A673 (cell line): ENCODE measurements around the gene FARP1. TPM values are rescaled to one million over a fixed set of nuclear protein-coding genes. Genes with fewer than 3 reads are reported as not detected.

Experiments
- BruUV-seq: library from RNA; stranded (reverse); fragments of 400-500 nt; replicated peaks from 2 replicates; lab custom pipeline; 2021; lab: Mats Ljungman, UMichigan
- CTCF ChIA-PET: fragments of 300-600 bp; sonication (Branson Sonifier 250); formaldehyde crosslinking; loops from one replicate; lab custom pipeline; 2022; ENCODE audit warnings: antibody characterized with exemption; lab: Charles Lee
- POLR2A ChIA-PET: fragments of 300-600 bp; sonication (Branson Sonifier 250); formaldehyde crosslinking; loops from one replicate; lab custom pipeline; 2022; ENCODE audit warnings: antibody characterized with exemption; ENCODE audit not compliant: low non-redundant PET; lab: Charles Lee
- DNase-seq: peaks from one replicate; pipeline ENCODE4 v3.0.0-alpha.2; 2015; ENCODE audit warnings: low spot score
- H3K27ac ChIP-seq: fragments of 200-600 bp; sonication (generic); 2 replicates; pipeline ENCODE4 v1.5.1; 2016; ENCODE audit warnings: mixed run types, low read depth, mild to moderate bottlenecking, mixed read lengths, antibody characterized with exemption, low read length; ENCODE audit not compliant: poor library complexity, severe bottlenecking
- H3K27me3 ChIP-seq: fragments of 200-600 bp; sonication (generic); replicated peaks from 2 replicates; pipeline ENCODE4 v1.6.1; 2017; ENCODE audit warnings: mixed run types, low read depth, mild to moderate bottlenecking, mixed read lengths, antibody characterized with exemption, low read length; ENCODE audit not compliant: insufficient read depth, poor library complexity
- H3K36me3 ChIP-seq: fragments of 200-600 bp; sonication (generic); 2 replicates; pipeline ENCODE4 v1.6.1; 2016; ENCODE audit warnings: mixed run types, mild to moderate bottlenecking, mixed read lengths, antibody characterized with exemption, low read length; ENCODE audit not compliant: insufficient read depth, poor library complexity, severe bottlenecking
- H3K4me1 ChIP-seq: fragments of 200-600 bp; sonication (generic); 2 replicates; pipeline ENCODE4 v1.6.1; 2017; ENCODE audit warnings: mixed run types, mild to moderate bottlenecking, mixed read lengths, antibody characterized with exemption, low read length; ENCODE audit not compliant: insufficient read depth, poor library complexity, severe bottlenecking
- H3K4me3 ChIP-seq: fragments of 200-600 bp; sonication (generic); 2 replicates; pipeline ENCODE4 v1.5.1; 2016; ENCODE audit warnings: low read depth, mixed run types, mild to moderate bottlenecking, mixed read lengths, low read length; ENCODE audit not compliant: poor library complexity, severe bottlenecking
- H3K9me3 ChIP-seq: fragments of 200-600 bp; sonication (generic); 2 replicates; pipeline ENCODE4 v1.6.1; 2016; ENCODE audit warnings: mixed run types, low read depth, mild to moderate bottlenecking, mixed read lengths, antibody characterized with exemption, low read length; ENCODE audit not compliant: poor library complexity, severe bottlenecking
- CTCF ChIP-seq: fragments of 300-800, 200-600 bp; sonication (generic); conservative IDR thresholded peaks from 2 replicates; pipeline ENCODE4 v1.5.1; 2017; ENCODE audit warnings: low read depth, mild to moderate bottlenecking, antibody characterized with exemption, low read length, moderate library complexity, mixed read lengths
- EZH2 ChIP-seq: fragments of 200-600 bp; sonication (generic); IDR thresholded peaks from 2 replicates; pipeline ENCODE4 v1.6.1; 2017; ENCODE audit warnings: borderline replicate concordance, low read depth, mild to moderate bottlenecking, mixed read lengths, antibody characterized with exemption, low read length; ENCODE audit not compliant: poor library complexity, severe bottlenecking
- intact Hi-C: fragments of 100-400 bp; cut with micrococcal nuclease; formaldehyde crosslinking; loops from one replicate; pipeline ENCODE4 v1.10.0; 2022; ENCODE audit not compliant: unreplicated experiment
- total RNA-seq: library from RNA; stranded (reverse); gene quantifications from 2 replicates; pipeline ENCODE4 v1.2.3, GENCODE V29; 2021

Gene FARP1
- total RNA-seq, 1 experiment from 2014 or later, result 177 TPM

- peaks cover 49% of the 10 kb centered on the region for H3K4me1 ChIP-seq
- no peaks in the 10 kb centered on the region for H3K9me3 ChIP-seq
- no peak overlapping the region for H3K4me3 ChIP-seq
- no peaks in the 10 kb centered on the region for H3K36me3 ChIP-seq
- TF ChIP-seq CTCF (no peak), EZH2 (no peak)
- H3K27ac ChIP-seq, result no peak overlapping the region
- ChIA-PET CTCF (no interaction called here), POLR2A (no interaction called here)
- intact Hi-C loops, result no loop called here
- BruUV-seq, result no TSS peak
- DNase-seq, result peak; percentile 38
- no peaks in the 10 kb centered on the region for H3K27me3 ChIP-seq
These were observed 32.1 kb downstream of the FARP1 start for GRCh38 chr13:98175043-98175442.

DNA sequence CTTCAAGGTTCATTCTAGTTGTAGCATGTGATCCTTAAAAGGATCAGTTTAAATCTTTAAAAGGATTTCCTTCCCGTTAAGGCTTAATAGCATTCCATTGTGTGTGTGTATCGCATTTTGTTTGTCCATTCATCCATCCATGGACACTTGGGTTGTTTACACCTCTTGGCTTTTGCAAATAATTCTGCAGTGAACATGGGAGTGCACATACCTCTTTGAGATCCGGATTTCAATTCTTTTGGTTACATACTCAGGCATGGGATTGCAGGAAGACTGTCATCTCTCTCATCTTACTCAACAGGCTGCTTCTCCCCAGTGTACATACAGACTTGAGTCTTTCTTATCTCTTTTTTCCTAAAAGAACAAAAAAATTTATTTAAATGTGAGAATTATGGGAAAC lies 32.9 kb downstream of the FARP1 start:
- H3K9me3 ChIP-seq, result no peaks in the 10 kb centered on the region
- BruUV-seq, result no TSS peak
- peaks cover 54% of the 10 kb centered on the region for H3K4me1 ChIP-seq
- H3K27ac ChIP-seq, result no peak overlapping the region
- H3K4me3 ChIP-seq, result no peak overlapping the region
- ChIA-PET CTCF (no interaction called here), POLR2A (no interaction called here)
- intact Hi-C loops, result no loop called here
- no peak for DNase-seq
- no peaks in the 10 kb centered on the region for H3K36me3 ChIP-seq
- TF ChIP-seq CTCF, result no peak
- no peak for TF ChIP-seq EZH2
- no peaks in the 10 kb centered on the region for H3K27me3 ChIP-seq

- POLR2A ChIA-PET, result no interaction called here
- no peaks in the 10 kb centered on the region for H3K36me3 ChIP-seq
- H3K4me3 ChIP-seq, result no peak within 1 kb of the TSS
- H3K27ac ChIP-seq, result no peak within 1 kb of the TSS
- no peak for DNase-seq
- no TSS peak for BruUV-seq
- TF ChIP-seq CTCF, result no peak
- TF ChIP-seq EZH2, result no peak
- no peaks in the 10 kb centered on the region for H3K27me3 ChIP-seq
- no peaks in the 10 kb centered on the region for H3K9me3 ChIP-seq
- CTCF ChIA-PET, result no interaction called here
- H3K4me1 ChIP-seq, result peaks cover 44% of the 10 kb centered on the region
- intact Hi-C loops, result no loop called here
These were observed 34.1 kb downstream of the FARP1 start, which contains the start of gene RNF113B for GRCh38 chr13:98176777-98177608. RNF113B (minus strand) TSS chr13:98177269; CDS start chr13:98177236, 33 bp downstream.
